Endothelial cell of hepatic sinusoid (primary cell): ENCODE data around the gene SNAI3.

Source experiments
- in situ Hi-C: cut with HindIII; loops from 2 replicates; pipeline ENCODE4 v1.10.0; 2017; ENCODE audit warnings: low sequenced_read_pairs

SNAI3 gene

GRCh38 chr16:88721815-88722755 lies 35.8 kb upstream of the SNAI3 start:
- in situ Hi-C loops = no loop called here

- in situ Hi-C loops = no loop called here
Measured at GRCh38 chr16:88721236-88721635, 34.9 kb upstream of the SNAI3 start.

DNA sequence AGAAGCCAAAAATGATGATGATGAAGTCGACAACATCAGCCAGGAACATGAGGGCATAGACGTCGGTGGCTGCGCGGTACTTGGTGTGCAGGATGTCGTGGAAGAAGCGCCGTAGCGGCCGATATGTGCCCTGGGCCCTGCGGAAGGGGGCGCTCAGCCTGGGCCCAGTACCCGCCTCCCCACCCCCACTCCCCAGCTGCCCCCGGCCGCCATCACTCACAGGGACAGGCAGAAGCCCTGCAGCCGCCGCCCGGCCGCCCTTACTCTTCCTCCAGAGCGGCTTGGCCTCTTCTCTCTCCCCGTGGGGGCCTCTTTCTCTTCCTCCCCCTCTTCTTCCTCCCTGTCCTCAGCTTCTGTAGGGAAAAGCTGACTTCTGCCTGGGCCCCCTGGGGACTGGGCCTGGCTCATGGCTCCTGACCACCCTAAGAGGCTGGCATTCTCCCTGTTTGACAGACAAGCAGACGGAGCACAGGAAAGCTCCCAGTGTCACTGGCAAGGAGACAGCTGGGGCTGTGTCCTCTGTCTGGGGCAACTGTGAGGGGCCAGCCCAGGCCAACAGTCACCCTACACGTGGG lies 34.2 kb upstream of the SNAI3 start:
- in situ Hi-C loops = no loop called here

DNA sequence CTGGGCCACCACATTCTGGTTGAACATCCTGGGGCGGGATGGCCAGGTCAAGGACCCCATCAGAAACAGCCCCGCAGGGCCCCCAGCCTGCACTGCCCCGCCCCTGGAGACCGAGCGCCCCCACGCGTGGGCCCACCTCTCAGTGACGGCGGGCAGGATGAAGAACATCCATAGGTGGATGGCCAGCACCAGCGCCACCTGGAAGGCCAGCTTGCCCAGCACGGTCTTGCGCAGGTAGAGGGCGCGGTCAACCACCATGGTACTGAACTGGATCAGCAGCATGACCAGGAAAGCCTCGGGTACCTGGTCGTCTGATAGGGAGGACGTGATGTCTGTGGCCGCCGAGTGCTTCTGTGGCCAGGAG lies 33.6 kb upstream of the SNAI3 start:
- in situ Hi-C loops = no loop called here

DNA sequence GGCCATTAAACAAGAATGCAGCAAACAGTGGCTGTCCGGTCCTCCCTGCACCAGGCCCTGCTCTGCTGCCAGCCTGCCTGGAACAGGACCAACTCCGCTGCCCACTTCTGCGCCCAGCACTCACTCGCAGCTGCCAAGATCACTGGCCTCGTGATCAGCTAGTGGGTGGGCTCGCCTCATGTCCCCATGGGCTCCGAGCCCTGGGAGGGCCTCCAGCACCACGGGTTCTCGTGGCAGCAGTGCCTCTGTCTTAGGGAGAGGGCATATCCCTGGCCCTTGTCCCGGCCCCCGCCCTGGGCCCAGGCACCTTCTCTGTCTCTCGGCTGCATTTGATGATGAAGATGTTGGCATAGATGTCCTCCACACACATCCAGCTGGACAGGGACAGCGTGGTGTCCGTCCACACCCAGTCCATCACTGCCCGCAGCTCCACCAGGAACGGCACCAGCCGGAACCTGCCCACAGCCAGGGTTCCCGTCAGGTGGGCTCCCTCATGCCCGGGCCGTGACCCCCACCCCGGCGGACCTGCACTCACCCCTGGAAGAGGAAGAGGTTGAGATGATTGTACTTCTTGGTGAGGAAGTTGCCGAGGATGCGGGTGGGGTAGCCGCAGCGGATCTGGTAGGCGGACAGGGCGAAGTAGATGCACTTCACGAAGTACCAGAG lies 33.1 kb upstream of the SNAI3 start:
- in situ Hi-C loops = no loop called here

GRCh38 chr16:88718178-88718577 lies 31.9 kb upstream of the SNAI3 start:
- in situ Hi-C loops = no loop called here

DNA sequence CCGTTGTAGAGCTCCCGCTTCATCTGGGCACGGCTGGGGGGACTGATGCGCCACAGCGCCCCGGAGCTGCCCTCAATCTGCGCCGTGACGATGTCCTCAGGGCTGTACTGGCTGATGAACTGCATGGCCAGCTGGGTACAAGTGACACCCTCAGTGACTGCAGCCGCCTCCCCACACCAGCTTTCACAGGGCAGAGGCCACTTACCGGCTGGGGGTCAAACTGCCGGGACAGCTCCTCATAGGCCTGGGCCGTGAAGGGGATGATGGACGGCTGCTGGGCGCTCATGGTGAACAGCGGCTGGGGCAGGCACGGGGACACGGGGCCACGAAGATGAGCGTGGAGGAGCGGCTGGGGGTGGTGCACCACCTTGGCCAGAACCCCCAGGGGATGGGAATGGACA lies 30.3 kb upstream of the SNAI3 start:
- in situ Hi-C loops = no loop called here

DNA sequence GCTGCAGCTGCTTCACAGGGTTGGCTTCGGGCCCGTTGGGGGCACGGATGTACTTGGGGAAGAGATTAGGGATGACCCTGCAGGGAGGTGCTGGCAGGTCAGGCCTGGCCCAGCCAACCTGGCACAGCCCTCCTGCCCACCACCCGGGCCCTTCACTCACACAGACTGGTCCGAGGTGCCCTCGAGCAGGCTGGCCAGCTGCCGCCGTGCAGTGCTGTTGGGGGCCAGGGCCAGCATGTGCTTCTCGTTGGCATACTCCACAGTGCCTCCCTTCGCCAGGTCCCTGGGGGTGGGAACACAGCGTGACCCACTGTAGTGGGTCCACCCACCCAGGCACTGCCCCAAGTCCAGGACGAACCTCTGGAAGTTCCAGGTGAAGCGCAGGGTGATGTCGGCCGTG lies 29.9 kb upstream of the SNAI3 start:
- in situ Hi-C loops = no loop called here

DNA sequence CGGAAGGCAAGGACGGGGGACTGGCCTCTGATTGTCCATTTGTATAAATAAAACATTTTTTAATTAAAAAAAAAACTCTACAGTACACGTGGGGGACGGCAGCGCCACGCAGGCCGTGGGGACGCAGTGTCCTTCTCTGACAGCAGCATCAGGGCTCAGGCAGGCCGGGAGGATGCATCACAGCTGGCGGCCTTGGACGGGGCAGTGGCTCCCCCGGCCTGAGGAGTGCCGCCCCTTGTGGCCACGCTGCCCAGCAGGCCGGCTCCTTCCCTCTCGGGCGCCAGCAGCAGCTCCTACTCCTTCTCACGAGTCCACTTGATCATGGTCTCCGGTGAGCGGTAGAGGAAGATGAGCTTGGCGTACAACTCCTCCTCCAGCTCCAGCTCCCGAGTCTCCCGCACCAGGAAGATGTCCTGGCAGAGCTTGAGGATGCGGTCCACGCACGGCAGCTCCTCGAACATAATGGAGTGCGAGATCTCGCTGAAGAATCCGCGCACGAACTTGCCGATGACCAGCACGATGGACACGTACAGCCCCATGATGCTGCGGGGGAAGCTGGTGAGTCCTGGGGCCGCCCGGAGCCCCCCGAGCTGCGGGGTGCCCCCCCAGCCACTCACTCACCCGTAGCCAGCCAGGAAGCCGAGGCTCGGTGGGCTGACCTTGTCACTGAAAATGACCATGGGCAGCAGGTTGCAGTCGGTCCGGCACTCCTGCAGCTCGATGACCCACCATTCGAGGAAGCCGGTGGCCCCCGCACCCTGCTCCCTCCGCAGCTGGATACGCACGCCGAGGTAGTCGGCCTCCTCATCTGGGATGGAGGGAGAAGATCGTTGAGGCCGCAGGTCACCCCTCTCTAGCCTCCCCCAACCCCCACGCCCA lies 29.2 kb upstream of the SNAI3 start:
- in situ Hi-C loops = no loop called here

DNA sequence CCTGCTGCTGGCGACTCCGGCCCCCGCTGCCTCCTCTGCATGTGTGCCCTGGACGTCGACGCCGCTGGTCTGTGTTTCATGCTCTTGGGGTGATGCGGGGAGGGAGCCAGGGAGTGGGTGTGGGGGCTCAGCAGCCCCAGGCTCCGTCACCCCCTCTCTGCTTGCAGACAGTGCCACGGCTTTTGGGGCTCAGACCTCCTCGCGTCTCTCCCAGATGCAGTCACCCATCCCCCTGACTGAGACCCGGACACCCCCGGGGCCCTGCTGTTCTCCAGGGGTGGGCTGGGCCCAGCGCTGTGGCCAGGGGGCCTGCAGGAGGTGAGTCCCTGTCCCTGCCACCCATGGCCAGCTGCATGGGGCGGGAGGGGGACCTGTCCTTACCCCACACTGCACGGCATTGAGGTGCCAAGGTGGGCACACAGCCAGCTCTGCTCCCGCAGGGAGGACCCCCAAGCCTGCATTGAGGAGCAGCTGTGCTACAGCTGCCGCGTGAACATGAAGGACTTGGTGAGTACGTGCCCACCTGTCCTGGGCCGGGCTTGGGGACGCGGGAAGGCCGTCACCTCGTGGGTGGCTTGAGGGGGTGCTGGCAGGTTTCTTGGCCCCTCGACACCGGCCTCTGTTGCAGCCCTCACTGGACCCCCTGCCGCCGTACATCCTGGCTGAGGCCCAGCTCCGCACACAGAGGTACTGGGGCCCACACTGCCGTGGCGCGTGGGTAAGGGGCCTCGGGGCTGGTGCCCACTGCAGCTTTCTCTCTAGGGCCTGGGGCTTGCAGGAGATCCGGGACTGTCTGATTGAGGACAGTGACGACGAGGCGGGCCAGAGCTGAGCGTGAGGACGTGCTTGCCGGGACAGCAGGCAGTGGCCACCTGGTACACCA lies 28.4 kb upstream of the SNAI3 start:
- in situ Hi-C loops = no loop called here

GRCh38 chr16:88713568-88714419 lies 27.5 kb upstream of the SNAI3 start:
- in situ Hi-C loops = no loop called here

DNA sequence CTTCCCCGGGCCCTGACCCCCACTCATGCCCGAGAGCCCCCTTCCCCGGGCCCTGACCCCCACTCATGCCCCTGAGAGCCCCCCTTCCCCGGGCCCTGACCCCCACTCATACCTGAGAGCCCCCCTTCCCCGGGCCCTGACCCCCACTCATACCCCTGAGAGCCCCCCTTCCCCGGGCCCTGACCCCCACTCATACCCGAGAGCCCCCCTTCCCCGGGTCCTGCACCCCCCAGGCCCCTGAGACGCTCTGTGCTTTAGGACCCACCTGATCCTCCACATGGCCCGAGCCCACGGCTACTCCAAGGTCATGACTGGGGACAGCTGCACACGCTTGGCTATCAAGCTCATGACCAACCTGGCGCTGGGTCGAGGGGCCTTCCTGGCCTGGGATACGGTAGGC lies 26.7 kb upstream of the SNAI3 start:
- in situ Hi-C loops = no loop called here

DNA sequence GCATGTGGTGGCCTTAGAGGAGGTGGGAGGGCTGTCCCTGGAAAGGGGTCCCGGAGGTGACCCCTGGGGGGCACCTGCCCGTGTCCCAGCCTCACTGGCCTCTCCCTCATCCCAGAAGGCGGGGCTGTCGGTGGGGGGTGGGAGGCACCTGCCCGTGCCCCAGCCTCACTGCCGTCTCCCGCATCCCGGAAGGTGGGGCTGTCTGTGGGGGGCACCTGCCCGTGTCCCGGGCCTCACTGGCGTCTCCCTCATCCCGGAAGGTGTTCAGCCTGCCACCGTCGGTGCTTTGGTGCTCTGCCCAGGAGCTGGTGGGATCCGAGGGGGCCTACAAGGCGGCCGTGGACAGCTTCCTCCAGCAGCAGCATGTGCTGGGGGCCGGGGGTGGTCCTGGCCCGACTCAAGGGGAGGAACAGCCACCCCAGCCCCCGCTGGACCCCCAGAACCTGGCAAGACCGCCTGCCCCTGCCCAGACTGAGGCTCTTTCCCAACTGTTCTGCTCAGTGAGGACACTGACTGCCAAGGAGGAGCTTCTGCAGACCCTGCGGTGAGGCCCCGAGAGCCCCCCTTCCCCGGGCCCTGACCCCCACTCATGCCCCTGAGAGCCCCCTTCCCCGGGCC lies 26.2 kb upstream of the SNAI3 start:
- in situ Hi-C loops = no loop called here

DNA sequence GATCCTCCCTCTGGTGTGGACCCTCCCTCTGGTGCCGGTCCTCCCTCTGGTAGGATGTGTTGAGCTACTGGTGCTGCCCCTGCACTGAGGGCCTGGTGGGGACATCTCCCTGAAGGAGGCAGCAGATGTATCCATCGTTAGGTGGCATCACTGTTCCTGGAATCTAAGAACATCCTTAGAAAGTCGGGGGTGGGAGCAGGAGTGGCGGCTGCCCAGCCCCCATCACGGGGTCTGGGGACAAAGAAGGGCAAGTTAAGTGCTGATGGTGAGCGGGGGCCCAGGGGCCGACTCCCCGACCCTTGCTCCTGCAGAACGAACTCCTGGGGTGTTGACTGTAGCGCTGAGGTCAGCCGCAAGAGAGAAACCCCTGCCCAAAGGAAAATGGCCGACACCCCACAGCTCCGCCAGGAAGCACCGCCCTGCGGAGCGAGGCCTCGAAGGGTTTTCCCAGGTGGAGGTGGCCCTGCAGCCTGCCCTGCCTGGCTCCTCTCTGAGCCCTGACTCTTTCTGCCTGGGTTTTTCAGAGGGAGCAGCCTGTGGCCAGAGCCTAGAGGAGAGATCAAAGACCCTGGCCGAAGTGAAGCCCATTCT lies 25.5 kb upstream of the SNAI3 start:
- in situ Hi-C loops = no loop called here

- in situ Hi-C loops = no loop called here
Measured at GRCh38 chr16:88710556-88710955, 24.2 kb upstream of the SNAI3 start.

GRCh38 chr16:88706965-88707826 lies 20.9 kb upstream of the SNAI3 start:
- in situ Hi-C loops = no loop called here

- in situ Hi-C loops = no loop called here
Measured at GRCh38 chr16:88706229-88706964, 20.1 kb upstream of the SNAI3 start, which contains the start of the genes CTU2 and RNF166. TSS of gene CTU2 (plus strand) at chr16:88706503. CDS start at chr16:88706531, 28 bp downstream. TSS of gene RNF166 (minus strand) at chr16:88706408. CDS start at chr16:88706325, 83 bp downstream.
